HT-29 (cell line): ENCODE measurements around the gene TCTN1. TPM values are rescaled to one million over a fixed set of nuclear protein-coding genes. Genes with fewer than 3 reads are reported as not detected.
"Not testable (repeated sequence)": the region's sequence is repeated elsewhere in the genome, so short reads cannot be mapped to it uniquely, and the experiment has no call there.

Source experiments
- DNase-seq: peaks from one replicate; pipeline ENCODE4 v3.0.0-alpha.2; 2015; ENCODE audit warnings: low spot score
- total RNA-seq: library from RNA; depleted of rRNA; stranded (reverse); fragments of >200 nt; shearing (Covaris generic); gene quantifications from 2 replicates; pipeline ENCODE4 v1.2.3, GENCODE V29; 2014; rRNA removed

The TCTN1 gene
- total RNA-seq: 3.0 and 5.3 TPM in 2 replicates

DNA sequence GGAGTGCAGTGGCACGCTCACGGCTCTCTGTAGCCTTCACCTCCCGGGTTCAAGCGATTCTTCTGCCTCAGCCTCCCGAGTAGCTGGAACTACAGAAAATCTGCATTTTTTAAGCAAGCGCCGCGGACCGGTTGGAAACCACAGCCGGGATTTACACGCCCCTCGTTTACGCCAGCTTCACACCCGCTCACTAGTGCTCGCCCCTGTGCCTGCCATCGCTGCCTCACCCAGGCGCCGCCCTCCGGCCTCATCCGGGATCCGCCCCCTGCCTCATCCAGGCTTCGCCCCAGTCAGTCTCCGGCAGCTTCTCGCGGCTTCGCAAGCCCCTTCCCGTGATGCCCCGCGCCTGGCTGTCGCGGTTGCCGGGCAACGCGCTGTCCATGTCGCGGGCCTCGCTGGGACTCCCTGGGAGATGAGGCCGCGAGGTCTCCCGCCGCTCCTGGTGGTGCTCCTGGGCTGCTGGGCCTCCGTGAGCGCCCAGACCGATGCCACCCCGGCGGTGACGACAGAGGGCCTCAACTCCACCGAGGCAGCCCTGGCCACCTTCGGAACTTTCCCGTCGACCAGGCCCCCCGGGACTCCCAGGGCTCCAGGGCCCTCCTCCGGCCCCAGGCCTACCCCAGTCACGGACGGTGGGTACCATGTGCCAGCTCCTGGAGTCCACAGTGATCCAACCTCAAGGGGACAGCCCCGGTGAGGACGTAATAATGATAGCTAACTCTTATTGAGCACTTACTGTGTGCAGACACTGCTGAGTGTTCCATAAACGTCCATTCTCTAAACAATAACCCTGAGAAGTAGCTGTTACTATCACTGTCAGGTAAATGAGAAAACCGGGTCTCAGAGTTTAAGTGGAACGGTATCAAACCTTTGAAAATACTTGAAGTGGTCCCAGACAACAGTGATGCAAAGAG, at the start of gene TCTN1:
Gene TCTN1 (plus strand): TSS at position 359 of the 914 bp plus-strand sequence. CDS start 54 bp downstream, at position 413.
- peak; percentile 93 for DNase-seq

DNA sequence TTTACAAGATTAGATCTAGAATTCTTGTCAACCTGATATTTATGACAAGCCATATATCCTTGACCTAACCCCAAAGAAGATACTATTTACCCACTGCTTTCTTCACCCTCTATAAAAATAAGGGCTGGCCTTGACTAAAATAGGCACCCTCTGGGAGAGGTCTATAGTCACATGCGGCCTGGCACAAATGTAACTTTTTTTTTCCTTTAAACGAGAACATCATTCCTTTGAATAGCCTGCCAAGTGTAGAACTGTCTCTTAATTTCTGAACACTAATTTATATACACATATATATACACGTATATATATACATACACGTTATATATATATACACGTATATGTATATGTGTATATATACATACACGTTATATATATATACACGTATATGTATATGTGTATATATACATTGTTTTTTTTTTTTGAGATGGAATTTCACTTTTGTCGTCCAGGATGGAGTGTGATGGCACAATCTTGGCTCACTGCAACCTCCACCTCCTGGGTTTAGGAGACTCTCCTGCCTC, 49.4 kb upstream of the TCTN1 start:
- no peak for DNase-seq

DNA sequence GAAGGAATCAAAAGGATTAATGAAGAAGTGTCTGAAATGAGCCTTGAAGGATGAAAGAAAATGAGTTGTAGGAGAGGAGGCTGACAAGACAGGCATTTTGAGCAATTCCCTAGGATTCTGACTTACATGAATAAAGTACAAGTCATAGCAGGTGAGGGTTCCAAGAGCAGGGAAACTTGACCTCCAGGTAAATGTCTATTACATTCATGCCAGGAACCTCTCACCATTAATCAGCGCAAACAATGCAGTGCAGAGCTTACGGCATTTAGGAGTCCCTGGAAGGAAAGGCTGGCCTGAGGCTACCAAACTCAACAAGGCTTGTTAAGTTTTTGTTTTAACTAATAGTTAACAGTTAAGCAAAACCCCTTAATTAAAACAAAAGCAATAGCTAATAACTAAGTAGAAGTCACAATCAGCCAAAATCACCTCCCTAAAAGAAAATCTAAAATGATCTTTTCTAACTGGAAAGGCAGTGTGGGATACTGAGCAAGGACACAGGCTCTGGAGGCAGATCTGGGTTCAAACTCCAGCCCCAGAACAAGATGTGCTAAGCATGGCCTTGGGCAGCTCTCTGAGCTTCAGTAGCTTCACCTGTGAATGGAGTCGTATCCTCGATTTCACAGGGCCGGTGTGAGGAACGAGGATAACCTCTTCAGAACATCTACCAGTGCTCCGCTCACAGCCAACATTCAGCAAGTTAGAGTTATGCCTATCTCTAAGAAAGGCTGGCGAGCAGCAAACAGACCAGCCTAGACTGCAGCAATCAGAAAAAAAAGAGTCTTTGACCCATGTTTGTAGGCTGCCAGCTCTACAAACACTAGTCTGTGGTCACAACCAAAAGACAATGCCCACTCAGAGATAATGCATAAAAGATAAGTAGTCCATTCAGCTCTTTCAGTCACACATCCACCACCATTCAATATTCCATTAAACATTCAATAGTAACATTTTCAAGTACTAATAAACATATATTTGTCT, 47.7 kb upstream of the TCTN1 start:
- DNase-seq: no peak

DNA sequence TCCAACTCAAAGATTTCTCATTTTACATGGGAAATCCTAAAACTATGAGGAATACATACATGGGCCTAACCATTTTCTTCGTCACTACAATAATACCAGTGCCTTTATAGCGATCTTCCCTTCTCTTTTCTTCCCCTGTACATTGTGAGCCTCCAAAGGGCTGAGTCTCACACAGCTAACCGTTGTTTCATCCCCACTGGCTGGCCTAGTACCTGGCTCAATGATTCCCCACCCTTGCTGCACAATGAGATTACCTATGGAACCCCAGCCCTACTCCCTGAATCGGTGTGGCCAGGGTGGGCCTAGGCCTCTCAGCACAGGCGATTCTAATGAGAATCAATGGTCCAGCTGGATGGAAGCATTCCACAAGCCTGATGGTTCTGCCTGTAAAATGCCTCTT, 46.9 kb upstream of the TCTN1 start:
- no peak for DNase-seq

DNA sequence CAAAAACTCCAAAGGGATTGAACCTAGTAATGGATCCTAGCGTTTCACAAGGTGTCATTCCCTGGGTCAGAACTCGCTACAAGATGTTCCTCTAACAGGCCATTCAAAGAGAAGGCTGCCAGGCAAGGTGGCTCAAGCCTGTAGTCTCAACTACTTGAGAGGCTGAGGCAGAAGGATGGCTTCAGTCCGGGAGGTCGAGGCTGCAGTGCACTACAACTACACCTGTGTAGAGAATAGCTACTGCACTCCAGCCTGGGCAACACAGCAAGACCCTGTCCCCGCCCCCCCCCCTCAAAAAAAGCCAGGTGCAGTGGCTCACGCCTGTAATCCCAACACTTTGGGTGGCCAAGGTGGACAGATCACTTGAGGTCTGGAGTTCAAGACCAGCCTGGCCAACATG, 45.2 kb upstream of the TCTN1 start:
- no peak for DNase-seq

DNA sequence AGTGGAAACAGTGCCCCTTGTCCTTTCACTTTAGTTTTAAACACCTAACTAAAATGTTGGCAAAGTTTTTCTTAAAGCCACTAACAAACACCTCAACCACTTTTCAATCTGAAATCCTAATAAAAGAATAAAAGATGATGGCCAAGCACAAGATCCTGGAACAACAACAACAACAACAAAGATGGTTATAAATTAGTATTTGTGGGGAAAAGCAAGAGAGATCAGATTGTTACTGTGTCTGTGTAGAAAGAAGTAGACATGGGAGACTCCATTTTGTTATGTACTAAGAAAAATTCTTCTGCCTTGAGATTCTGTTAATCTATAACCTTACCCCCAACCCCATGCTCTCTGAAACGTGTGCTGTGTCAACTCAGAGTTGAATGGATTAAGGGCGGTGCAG, 44.1 kb upstream of the TCTN1 start:
- not testable (repeated sequence) for DNase-seq

DNA sequence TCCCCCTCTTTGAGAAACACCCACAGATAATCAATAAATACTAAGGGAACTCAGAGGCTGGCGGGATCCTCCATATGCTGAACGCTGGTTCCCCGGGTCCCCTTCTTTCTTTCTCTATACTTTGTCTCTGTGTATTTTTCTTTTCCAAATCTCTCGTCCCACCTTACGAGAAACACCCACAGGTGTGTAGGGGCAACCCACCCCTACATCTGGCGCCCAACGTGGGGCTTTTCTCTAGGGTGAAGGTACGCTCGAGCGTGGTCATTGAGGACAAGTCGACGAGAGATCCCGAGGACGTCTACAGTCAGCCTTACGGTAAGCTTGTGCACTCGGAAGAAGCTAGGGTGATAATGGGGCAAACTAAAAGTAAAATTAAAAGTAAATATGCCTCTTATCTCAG, 43.1 kb upstream of the TCTN1 start:
- DNase-seq: not testable (repeated sequence)

DNA sequence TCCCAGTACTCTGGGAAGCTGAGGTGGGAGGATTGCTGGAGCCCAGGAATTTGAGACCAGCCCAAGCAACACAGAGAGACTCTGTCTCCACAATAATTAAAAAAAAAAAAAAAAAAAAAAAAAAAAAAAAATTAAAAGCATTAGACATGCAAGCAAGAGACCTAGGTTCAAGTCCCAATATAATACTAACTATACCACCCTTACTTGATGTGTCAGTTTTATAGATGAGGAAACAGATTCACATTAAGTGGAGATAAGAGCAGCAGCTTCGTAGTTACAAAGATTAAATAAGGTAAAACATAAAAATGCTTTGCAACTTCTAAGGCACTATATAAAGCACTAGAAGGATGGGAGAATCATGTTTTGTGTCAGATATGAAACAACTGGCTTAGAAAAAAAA, 39.9 kb upstream of the TCTN1 start:
- DNase-seq: no peak

DNA sequence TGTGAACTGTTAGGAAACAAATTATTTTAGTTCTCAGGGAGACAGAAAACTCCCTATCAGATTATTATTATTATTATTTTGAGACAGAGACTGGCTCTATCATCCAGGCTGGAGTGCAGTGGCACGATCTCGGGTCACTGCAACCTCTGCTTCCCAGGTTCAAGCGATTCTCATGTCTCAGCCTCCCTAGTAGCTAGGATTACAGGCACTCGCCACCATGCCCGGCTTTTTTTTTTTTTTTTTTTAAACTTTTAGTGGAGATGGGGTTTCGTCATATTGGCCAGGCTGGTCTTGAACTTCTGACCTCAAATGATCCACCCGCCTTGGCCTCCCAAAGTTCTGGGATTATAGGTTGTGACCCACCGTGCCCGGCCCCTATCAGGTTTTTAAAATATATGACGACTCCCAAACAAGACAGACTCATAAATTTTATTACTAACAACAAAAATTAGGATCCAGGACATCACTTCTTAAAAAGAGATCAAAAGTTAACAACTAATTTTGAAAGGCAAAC, 39.2 kb upstream of the TCTN1 start:
- DNase-seq: not testable (repeated sequence)

DNA sequence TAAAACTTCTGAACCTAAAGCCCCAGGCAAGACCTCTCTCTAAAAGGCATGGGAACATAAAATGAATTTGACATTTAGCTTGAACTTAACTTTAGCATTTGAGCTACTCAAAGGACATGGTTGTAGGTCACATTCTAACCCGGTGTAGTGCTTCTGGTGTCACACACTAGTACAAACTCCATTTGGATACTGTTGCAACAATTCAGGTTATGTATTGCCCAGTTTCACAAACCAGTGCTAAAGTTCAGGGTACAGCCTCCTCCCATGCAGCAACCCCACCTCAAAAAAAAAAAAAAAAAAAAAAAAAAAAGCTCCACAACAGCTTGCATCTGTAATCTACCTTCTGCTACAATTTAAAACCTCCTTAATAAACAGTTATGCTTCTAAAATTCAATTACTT, 38.6 kb upstream of the TCTN1 start:
- no peak for DNase-seq

DNA sequence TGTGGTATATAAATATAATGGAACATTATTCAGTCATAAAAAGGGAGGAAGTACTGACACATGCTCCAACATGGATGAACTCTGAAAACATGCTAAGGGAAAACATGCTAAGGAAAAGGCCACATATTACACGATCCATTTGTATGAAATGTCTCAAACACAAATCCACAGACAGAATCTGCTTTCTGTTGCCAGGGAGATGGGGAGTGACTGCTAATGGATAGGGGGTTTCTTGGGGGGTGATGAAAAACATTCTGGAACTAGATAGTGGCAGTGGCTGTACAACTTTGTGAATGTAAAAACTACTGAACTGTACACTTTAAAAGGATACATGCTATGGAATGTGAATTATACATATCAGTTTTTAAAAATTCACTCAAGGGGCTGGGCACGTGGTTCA, 37.4 kb upstream of the TCTN1 start:
- DNase-seq: no peak

DNA sequence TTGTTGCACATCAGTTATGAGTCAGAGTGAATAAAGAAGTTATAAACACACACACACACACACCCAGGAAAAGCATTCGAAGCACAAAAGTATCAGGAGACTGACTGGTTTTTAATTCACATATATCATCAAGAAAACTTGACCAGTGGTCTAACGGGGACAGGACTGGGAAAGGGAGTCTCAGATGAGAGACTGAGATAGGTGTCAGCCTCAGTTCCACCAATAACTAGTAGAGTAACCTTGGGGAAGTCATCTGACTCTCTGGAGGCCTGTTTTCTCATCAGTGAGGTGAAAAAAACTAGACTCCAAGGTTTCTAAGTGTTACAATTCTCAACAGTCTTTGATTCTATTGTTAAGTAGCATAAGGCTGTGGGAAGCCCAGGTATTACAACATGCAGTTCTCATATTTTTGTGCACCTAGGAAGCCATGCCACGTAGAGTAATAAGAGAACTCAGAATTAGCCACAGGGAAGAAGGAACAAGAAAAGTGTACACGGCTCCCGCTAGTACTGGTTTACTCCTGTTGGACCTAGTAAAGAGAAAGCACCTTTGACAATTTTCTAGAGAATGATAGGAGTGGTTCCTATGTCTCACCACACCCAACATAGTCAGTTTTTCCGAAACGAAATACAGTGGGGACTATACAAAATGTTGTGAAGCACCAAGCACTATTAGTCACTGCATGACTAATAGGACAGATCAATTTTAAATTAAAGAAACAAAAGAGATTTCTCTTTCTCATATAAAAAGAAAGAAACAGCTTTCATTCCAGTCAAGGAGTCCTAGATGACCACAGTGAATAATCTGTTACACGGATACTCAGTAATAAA, 35.9 kb upstream of the TCTN1 start:
- peak; percentile 21 for DNase-seq

DNA sequence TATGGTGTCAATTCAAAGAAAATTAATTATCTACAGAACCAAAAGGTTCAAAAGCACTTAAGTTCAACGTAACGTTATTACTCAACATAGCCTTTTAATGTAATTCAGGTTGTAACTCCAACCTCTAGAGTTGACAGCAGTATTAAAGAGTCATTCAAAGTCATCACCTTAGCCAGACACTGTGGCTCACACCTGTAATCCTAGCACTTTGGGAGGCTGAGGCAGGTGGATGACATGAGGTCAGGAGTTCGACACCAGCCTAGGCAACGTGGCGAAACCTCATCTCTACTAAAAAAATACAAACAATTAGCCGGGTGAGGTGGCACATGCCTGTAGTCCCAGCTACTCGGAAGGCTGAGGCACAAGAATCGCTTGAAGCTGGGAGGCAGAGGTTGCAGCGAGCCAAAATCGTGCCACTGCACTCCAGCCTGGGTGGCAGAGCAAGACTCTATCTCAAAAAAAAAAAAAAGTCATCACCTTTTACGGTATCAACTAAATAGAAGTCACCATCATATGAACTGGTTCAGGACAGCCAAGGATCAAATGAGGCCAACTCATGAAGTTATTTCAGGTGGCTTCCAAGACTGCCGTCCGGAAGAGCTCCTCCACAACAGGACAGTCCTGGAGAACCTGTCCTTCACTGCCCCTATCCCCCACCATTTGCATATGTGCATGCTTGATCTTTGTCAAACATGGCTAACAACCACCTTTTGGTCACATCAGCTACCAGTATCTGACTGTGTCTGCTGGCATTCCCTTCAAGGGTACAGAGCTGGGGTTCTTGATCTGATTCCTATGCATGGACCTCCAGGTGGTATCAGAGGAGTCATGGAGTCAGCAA, 35.0 kb upstream of the TCTN1 start:
- DNase-seq: no peak

DNA sequence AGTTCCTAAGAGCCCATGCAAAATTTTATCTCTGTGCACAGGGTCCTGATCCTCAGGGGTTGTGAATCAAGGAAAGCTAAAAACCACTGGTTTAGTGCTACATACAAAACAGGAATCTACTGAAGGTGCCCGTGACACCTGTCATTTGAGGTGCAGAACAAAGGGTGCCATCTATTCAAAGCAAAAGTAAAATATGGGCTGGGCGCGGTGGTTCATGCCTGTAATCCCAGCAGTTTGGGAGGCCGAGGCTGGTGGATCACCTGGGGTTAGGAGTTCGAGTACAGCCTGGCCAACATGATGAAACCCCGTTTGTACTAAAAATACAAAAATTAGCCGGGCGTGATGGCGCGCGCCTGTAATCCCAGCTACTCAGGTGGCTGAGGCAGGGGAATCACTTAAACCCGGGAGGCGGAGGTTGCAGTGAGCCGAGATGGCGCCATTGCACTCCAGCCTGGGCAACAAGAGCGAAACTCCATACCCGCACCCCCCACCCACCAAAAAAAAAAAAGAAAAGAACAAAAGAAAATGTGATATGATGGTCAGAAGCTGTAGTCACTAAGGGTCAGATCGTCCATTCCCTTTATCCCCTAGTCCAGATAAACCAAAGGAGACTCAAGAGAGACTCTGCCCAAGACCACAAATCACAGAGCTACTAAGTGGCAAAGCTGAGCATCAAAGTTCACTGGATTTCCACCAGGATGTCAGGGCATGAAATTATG, 34.2 kb upstream of the TCTN1 start:
- no peak for DNase-seq

DNA sequence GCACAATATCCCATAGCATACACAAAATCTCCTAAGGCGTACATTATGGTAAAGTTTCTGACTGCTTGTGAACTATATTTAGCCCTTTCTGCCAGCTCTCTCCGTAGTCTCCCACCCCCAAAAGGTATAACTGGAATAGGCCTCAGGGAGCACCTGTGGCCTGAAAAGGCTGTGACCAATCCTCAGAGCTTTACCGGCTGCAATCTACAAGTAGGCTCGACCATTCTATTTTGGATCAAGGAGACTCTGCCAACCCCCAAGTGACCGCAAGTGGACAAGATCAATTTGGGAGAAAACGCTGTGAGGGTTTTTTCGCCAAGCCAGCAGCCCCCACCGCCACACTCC, 32.0 kb upstream of the TCTN1 start:
- peak; percentile 36 for DNase-seq

DNA sequence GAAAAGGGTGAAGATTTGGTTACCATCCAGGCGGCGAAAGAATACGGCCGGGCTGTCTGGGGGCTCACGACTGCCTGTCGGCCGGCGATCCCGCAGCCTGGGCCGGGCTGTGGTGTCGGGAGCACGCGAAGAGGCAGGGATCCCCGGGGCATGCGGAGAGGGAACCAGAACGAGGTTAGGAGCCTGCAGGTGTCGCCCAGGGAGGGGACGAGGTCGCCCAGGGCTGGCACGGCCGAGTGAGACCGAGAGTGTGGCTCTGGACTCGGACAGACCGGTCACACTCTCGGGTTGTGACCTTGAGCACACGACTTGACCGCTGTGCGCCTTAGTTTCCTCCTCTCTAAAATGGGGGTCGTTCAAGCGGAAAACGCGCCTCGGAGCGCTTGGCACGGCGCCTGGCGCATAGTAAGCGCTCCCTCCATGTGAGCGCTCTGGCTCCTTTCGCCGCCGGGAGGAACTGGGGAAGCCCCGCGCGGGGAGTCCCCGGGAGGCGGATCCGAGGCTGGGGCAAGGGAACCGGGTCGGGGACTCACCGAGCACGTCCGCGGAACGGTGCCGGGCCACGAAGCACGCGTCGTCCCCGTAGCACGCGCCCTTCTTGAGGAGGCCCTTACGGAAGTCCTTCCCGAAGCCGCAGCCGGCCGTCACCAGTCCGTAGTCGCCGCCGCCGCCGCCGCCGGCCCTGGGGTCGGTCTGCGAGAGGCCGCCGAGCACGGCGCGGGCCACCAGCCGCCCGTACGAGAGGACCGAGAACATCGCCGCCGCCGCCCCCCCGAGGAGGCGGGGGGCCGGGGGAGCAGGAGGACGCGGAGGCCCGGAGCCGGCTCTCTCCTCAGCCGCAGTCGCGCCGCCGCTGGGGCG, 31.4 kb upstream of the TCTN1 start:
- peak; percentile 52 for DNase-seq

DNA sequence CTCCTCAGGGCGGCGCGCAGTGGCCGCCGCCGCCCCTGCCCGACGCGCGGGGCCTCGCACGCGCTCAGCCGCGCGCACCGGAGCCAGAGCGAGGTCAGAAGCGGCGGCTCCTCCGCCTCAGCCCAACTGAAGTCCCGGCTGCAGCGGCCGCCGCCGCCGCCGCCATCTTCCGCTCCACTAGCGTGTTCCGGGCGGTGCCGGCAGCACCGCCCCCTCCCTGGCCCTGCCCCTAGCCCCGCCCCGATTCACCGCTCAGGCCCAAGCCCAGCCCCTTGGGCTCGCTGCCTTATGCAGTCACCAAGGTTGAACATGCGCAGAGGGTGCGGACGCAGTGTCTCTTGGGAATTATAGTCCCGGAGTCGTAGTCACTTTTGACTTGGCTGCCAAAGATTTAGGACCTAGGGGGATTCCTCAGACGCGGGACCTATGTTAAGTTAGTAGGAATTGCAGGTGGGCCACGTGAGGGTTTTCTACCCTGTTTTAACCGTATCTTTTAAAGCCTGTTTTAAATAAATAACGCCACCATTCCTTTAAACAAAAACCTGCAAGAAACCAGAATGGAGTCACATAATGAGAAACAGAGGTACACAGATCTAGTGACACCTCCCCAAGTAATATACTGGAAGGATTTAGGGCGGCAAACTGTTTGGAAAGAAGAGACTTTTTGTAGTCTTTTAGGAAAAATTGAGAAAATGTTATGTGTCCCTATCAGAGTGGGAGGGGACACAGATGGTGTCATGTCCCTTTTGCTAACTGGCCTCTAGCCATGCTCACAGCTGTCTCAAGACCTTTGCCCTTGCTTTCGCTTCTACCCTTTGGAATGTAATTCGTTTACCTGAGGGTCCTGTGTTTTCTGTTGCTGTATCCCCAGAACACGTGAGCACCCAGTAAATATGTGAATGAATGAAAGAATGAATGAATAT, 30.5 kb upstream of the TCTN1 start, which contains the start of gene PPTC7:
Gene PPTC7 (minus strand): TSS at position 182 of the 923 bp plus-strand sequence. CDS start 287 bp downstream, outside the sequence.
- DNase-seq: peak; percentile 93
